Naive B cell (primary cell): ENCODE data around the gene EML5. TPM values are rescaled to one million over a fixed set of nuclear protein-coding genes. Genes with fewer than 3 reads are reported as not detected.
"Not testable (repeated sequence)": the region's sequence is repeated elsewhere in the genome, so short reads cannot be mapped to it uniquely, and the experiment has no call there.

Experiments used
- ATAC-seq, 2 donors: fragments of 150-1000 bp; cut with Tn5 transposase; 2 replicates each; pipeline ENCODE4 v1.10.0; 2021; ENCODE audit warnings: low read depth in 2 of 2, mild to moderate bottlenecking in 2 of 2, moderate library complexity in 2 of 2
- DNase-seq: peaks from one replicate; pipeline ENCODE4 v3.0.0; 2022
- H3K27ac Mint-ChIP-seq, 6 donors: one replicate each; pipeline ENCODE4 v1.8.0; 2020 to 2022; ENCODE audit warnings: mild to moderate bottlenecking in 6 of 6, mixed read lengths in 6 of 6, moderate library complexity in 5 of 6, inconsistent platforms in 2 of 6
- H3K27me3 Mint-ChIP-seq, 3 donors: one replicate each; pipeline ENCODE4 v1.8.0; 2021 to 2022; ENCODE audit warnings: mixed read lengths in 3 of 3, mild to moderate bottlenecking in 1 of 3
- H3K36me3 Mint-ChIP-seq, 2 donors: one replicate each; pipeline ENCODE4 v1.8.0; 2020 to 2022; ENCODE audit warnings: mixed read lengths in 2 of 2, inconsistent platforms in 1 of 2, mild to moderate bottlenecking in 1 of 2
- H3K4me1 Mint-ChIP-seq, 3 donors: one replicate each; pipeline ENCODE4 v1.8.0; 2020 to 2022; ENCODE audit warnings: mixed read lengths in 3 of 3, inconsistent platforms in 1 of 3, mild to moderate bottlenecking in 1 of 3, moderate library complexity in 1 of 3
- H3K4me3 Mint-ChIP-seq, 8 donors: one replicate each; pipeline ENCODE4 v1.8.0; 2020 to 2022; ENCODE audit warnings: mild to moderate bottlenecking in 8 of 8, mixed read lengths in 8 of 8, moderate library complexity in 8 of 8, inconsistent platforms in 2 of 8
- H3K9me3 Mint-ChIP-seq, 7 donors: one replicate each; pipeline ENCODE4 v1.8.0; 2020 to 2022; ENCODE audit warnings: mixed read lengths in 7 of 7, mild to moderate bottlenecking in 5 of 7, inconsistent platforms in 2 of 7, moderate library complexity in 1 of 7
- polyA plus RNA-seq, 6 donors: library from polyadenylated mRNA; unstranded; fragments of 300-500 nt; fragmentation: Illumina TruSeq; gene quantifications; one replicate each; pipeline ENCODE4 v1.2.3, GENCODE V29; 2021; ENCODE audit warnings: low read depth in 6 of 6

The EML5 gene
- polyA plus RNA-seq, 6 donors from 2014 or later: 0.31 to 1.3 (median 0.84) TPM

DNA sequence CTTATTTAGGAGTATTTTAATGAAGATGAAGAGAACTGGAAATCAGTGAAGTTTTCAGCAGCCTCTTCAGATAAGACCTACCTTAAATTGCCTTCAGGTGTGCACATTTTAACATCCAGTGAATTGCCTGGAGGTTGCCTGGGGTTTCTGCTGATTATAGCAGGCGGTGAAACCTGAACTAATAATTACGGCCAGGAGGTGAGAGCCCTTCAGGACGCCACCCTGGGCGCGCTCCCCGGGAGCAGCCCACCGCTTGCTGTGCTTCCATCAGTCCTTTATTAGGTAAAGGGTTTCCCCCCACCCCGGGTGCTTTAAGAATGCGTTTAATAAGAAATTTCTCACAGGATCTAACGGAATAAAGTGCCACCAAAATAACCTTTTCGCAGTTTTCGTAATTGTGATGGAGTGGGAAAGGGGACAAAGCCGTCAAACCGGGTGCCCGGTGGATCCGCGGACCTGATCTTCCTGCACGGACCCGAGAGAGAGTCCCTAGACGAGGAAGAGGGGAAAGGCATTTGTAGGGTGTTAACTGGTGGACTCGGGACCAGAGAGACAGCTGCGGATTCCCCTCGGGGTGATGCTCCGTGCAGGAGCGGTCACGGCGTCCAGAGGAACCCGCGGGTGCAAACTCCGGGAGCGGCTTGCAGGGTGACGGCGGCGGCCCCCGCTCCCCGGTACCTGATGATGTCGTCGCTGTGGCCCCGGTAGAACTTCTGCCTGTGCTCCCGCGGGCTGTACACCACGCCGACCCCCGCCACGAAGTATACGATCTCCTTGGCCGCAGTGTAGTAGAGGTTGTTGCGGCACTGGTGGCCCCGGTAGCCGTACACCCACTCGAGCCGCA is 902 bp downstream of the EML5 start:
- H3K4me1 Mint-ChIP-seq: peaks cover 3 to 26% (median 19%) of the 10 kb centered on the region in 3 donors
- H3K9me3 Mint-ChIP-seq: peaks cover 0 to 4% (median 0%) of the 10 kb centered on the region in 7 donors
- ATAC-seq: no peak
- H3K36me3 Mint-ChIP-seq: peaks cover 0 to 4% of the 10 kb centered on the region in 2 donors
- H3K4me3 Mint-ChIP-seq: peak overlapping the region; percentile 81 to 96 (median 92)
- peak overlapping the region; percentile 22 to 92 (median 78) for H3K27ac Mint-ChIP-seq
- peaks cover 0 to 10% (median 0%) of the 10 kb centered on the region in 3 donors for H3K27me3 Mint-ChIP-seq
- peak; percentile 12 for DNase-seq

DNA sequence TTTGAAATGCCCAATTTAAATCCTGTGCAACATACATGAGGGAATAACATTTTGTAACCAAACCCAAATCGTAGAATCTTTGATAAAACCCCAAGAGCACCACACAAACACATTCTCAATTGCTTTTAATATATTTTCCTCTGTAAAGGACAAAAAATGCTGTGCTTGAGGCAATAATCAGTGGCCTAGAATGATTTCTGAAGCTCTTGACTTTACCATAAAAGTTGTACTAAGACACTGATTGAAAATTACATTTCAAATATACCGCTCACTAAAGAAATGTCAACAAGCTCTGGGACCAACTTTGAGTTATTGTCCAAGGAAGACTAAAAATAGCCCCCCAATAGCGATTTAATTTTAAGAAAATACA is 1.5 kb downstream of the EML5 start:
- ATAC-seq (no peak), DNase-seq (no peak)
- Mint-ChIP-seq H3K4me1 (peaks cover 3 to 26% (median 19%) of the 10 kb centered on the region in 3 donors), H3K9me3 (peaks cover 0 to 7% (median 0%) of the 10 kb centered on the region in 7 donors), H3K4me3 (peak overlapping the region in 7 of 8 donors; percentile 63 to 96 (median 91)), H3K36me3 (peaks cover 0 to 8% of the 10 kb centered on the region in 2 donors), H3K27me3 (peaks cover 0 to 13% (median 0%) of the 10 kb centered on the region in 3 donors), H3K27ac (peak overlapping the region in 2 of 6 donors; percentile 86 to 92)

DNA sequence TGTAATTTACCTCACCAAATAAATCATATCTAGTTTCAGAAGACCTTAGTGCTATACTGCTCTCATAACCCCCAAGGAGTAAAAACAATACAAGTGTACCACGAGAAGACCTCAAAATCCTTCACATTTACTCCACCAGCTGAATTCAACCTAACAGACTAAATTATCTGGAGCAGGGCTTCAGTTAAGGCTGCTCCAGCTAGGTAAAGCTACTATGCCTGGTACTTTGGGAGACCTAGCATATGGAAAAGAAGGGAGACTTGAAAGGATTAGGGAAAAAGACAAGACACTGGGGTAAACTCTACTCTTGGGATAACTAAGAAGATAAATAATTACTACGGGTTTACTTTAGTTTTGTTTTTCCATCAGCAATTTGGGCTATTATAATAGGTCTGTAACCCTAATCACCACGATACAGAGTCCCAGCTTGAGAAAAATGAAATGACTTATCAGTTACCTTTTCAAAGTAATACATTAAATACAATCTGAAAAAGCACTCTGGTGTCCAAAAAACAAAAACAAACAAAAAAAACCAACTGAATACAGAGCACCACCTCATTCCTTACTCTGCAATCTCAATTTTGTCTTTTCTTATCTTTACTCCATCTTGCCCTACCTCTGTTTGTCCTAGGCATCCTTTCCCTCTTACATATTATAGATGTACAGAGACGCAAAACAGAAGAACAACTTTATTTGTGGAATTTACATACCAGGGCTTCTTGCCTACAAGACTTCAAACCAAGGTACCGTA is 2.1 kb downstream of the EML5 start:
- no peak for ATAC-seq
- Mint-ChIP-seq H3K4me3 (peak overlapping the region in 6 of 8 donors; percentile 23 to 96 (median 86)), H3K27ac (peak overlapping the region in 1 of 6 donors; percentile 38), H3K9me3 (peaks cover under 1 to 11% (median 4%) of the 10 kb centered on the region in 7 donors), H3K36me3 (peaks cover 0 to 13% of the 10 kb centered on the region in 2 donors), H3K4me1 (peaks cover 3 to 26% (median 19%) of the 10 kb centered on the region in 3 donors), H3K27me3 (peaks cover 4 to 14% (median 4%) of the 10 kb centered on the region in 3 donors)
- DNase-seq: no peak

DNA sequence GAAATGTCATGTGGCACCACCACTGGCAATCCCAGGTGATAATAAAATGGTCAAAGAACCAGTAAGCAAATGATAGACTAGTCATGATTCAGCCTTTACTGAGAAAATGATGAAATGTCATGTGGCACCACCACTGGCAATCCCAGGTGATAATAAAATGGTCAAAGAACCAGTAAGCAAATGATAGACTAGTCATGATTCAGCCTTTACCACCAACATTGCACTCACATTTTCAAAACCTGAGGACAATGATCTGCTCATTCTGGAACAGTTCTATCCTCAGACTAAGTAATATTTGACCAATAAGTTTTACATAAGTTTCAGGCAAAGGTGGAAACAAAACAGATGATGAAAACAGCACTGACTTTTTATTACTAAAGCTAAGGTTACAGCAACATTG is 3.2 kb downstream of the EML5 start:
- not testable (repeated sequence) for DNase-seq, H3K4me3 Mint-ChIP-seq, ATAC-seq, H3K27ac Mint-ChIP-seq
- H3K27me3 Mint-ChIP-seq: peaks cover 7 to 25% (median 15%) of the 10 kb centered on the region in 3 donors
- peaks cover 8 to 18% (median 9%) of the 10 kb centered on the region in 7 donors for H3K9me3 Mint-ChIP-seq
- H3K36me3 Mint-ChIP-seq: peaks cover 4 to 24% of the 10 kb centered on the region in 2 donors
- H3K4me1 Mint-ChIP-seq: peaks cover 3 to 26% (median 19%) of the 10 kb centered on the region in 3 donors

DNA sequence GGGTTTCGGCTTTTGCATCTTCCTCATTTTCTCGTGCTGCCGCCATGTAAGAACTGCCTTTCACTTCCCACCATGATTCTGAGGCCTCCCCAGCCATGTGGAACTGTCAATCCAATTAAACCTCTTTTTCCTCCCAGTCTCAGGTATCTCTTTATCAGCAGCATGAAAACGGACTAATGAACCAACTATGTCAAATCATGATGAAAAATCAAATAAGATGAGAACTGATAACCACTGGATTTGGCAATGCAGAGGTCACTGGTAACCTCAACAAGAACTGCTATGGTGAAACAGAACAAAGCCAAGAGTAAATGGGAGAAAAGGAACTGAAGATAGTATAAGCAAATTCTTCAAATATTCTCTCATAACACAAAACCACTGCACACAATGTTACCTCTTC is 6.0 kb downstream of the EML5 start:
- no peak for DNase-seq
- ATAC-seq: no peak
- no peak overlapping the region for H3K27ac Mint-ChIP-seq
- peaks cover 6 to 15% (median 14%) of the 10 kb centered on the region in 3 donors for H3K4me1 Mint-ChIP-seq
- peaks cover 22 to 45% (median 32%) of the 10 kb centered on the region in 7 donors for H3K9me3 Mint-ChIP-seq
- H3K4me3 Mint-ChIP-seq: no peak overlapping the region
- H3K27me3 Mint-ChIP-seq: peaks cover 7 to 39% (median 21%) of the 10 kb centered on the region in 3 donors
- H3K36me3 Mint-ChIP-seq: peaks cover 22 to 51% of the 10 kb centered on the region in 2 donors

DNA sequence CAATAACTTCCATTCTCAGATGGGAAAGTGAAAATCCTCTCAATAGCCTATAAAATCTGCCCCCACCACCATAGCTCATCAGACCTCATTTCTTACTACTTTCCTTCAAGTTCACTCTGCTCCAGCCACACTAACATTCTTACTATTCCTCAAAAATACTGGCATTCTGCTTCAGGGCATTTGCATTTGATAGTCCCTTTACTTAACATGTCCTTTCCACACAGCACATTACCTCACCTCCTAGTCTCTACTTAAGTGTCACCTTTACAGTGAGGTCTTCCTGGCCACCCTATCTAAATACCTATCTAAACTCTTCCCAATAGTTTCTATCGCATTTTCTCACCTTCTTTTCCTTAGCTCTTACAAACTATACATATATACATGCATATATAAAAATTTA is 6.8 kb downstream of the EML5 start:
- peaks cover 24 to 56% of the 10 kb centered on the region in 2 donors for H3K36me3 Mint-ChIP-seq
- H3K9me3 Mint-ChIP-seq: peaks cover 24 to 48% (median 34%) of the 10 kb centered on the region in 7 donors
- peaks cover 7 to 39% (median 21%) of the 10 kb centered on the region in 3 donors for H3K27me3 Mint-ChIP-seq
- no peak overlapping the region for H3K27ac Mint-ChIP-seq
- peaks cover 6 to 8% (median 7%) of the 10 kb centered on the region in 3 donors for H3K4me1 Mint-ChIP-seq
- no peak for ATAC-seq
- no peak for DNase-seq
- H3K4me3 Mint-ChIP-seq: no peak overlapping the region

DNA sequence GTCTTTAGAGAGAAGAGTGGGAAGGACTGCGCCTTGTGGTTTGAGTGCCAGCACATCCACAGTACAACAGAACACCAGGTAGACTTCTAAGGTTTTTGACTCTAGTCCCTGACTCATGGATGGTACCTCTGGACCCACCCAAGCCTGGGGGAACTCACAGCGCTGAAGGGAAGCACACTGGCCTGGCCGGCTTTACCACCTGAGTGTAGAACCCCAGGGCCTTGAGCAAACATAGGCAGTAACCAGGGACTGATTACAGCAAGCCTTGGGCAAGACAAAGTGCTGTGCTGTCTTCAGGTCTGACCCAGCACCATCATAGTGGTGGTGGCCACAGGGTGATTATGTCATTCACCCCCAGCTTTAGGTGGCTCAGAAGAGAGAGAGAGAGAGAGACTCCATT is 17.2 kb downstream of the EML5 start:
- peaks cover 3 to 4% (median 4%) of the 10 kb centered on the region in 3 donors for H3K4me1 Mint-ChIP-seq
- no peak for DNase-seq
- peaks cover 0 to 9% (median 0%) of the 10 kb centered on the region in 3 donors for H3K27me3 Mint-ChIP-seq
- H3K27ac Mint-ChIP-seq: no peak overlapping the region
- H3K36me3 Mint-ChIP-seq: peaks cover 0 to 6% of the 10 kb centered on the region in 2 donors
- H3K9me3 Mint-ChIP-seq: peaks cover 0 to 8% (median 0%) of the 10 kb centered on the region in 7 donors
- H3K4me3 Mint-ChIP-seq: no peak overlapping the region
- no peak for ATAC-seq

DNA sequence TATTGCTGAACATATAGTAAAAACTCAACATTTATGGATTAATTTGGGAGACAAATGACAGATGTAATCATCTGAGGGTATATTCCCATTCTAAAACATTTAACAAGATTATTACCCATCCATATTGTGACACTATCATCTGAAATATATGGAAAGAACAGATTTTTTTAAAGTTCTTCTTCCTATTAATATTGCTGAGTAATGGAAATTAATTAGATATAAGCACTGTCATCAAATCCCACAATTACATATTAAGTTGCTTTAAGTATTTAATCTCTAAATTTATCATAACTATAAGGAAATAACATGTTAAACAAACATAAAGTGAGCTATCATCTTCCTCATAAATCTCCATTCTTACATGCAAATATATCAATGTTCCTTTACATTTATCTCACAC is 22.0 kb downstream of the EML5 start:
- no peak for ATAC-seq
- H3K4me3 Mint-ChIP-seq: no peak overlapping the region
- no peak overlapping the region for H3K27ac Mint-ChIP-seq
- peaks cover 0 to 3% (median 0%) of the 10 kb centered on the region in 3 donors for H3K27me3 Mint-ChIP-seq
- peaks cover 4 to 8% of the 10 kb centered on the region in 2 donors for H3K36me3 Mint-ChIP-seq
- peaks cover 0 to 3% (median 0%) of the 10 kb centered on the region in 3 donors for H3K4me1 Mint-ChIP-seq
- no peak for DNase-seq
- peaks cover 0 to 38% (median 26%) of the 10 kb centered on the region in 7 donors for H3K9me3 Mint-ChIP-seq

DNA sequence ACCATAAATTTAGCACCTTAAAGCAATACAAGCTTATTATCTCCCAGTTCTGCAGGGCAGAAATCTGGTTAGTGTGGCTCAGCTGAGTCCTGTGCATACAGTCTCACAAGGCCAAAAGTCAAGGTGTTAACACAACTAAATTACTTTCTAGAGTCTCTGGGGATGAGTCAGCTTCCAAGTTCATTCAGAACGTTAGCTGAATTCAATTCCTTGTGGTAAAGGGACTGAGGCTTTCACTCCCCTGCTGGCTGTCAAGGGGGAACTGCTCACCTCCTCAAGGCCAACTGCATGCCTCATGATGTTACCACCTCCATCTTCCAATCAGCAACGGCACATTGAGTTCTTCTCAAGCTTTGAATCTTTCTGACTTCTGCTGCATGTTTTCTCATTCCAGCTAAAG is 27.6 kb downstream of the EML5 start:
- Mint-ChIP-seq H3K4me3 (no peak overlapping the region), H3K27ac (no peak overlapping the region), H3K4me1 (no peaks in the 10 kb centered on the region), H3K36me3 (peaks cover 5 to 7% of the 10 kb centered on the region in 2 donors), H3K27me3 (peaks cover 0 to 13% (median 0%) of the 10 kb centered on the region in 3 donors), H3K9me3 (peaks cover 0 to 67% (median 41%) of the 10 kb centered on the region in 7 donors)
- ATAC-seq (no peak), DNase-seq (no peak)

DNA sequence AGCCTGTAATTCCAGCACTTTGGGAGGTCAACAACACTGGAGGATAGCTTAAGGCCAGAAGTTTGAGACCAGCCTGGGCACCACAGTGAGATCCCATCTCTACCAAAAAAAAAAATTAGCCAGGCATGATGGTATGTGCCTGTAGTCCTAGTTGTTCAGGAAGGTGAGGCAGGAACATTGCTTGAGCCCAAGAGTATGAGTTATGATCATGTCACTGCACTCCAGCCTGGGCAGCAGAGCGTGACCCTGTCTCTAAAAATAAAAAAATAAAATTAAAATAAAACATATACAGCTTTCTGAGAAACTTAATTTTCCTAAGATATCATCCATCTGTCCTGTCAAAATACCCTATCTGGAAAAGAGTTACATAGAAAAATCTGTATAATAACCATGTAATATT is 38.9 kb downstream of the EML5 start:
- no peak for DNase-seq
- H3K27me3 Mint-ChIP-seq: peaks cover 0 to 6% (median 0%) of the 10 kb centered on the region in 3 donors
- H3K36me3 Mint-ChIP-seq: peaks cover 0 to 8% of the 10 kb centered on the region in 2 donors
- H3K4me3 Mint-ChIP-seq: no peak overlapping the region
- no peak overlapping the region for H3K27ac Mint-ChIP-seq
- no peaks in the 10 kb centered on the region for H3K4me1 Mint-ChIP-seq
- no peak for ATAC-seq
- H3K9me3 Mint-ChIP-seq: peaks cover 0 to 5% (median 0%) of the 10 kb centered on the region in 7 donors

DNA sequence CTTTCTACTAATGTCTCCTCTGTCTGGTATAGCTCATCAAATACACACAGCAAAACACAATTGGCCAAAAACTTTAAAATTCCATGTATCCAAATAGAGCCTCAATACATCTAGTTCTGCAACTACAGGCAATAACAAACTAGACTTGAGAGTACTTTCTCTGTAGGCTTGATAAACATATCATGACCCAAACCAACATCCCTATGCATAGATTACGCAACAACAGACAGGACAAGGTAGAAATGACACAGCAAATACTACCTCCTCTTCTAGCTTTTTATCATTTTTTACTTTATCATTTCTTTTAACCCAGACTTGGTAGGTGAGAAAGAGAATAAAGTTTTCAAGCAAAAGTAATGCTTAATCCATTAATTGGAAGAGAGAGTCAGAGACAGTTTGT is 41.8 kb downstream of the EML5 start:
- no peak overlapping the region for H3K4me3 Mint-ChIP-seq
- ATAC-seq: no peak
- peaks cover 0 to 1% (median 0%) of the 10 kb centered on the region in 7 donors for H3K9me3 Mint-ChIP-seq

DNA sequence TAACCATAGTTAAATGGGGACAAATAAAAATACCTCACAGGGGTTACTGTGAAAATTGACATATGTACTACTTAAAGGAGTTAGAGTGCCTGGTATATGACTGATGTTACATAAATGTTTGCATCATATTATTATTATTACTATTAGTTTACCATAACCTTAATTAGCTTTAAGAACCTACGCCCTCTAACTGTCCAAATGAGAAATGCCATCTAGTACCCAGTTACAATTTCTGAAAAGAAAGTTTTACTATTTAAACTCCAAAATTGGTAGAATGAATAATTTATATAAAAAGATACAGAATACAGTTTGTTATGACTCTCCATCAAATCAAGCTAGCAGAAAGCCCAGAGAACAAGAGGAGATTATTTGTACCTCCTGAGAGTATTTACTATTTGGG is 42.3 kb downstream of the EML5 start:
- Mint-ChIP-seq H3K9me3 (peaks cover 0 to 1% (median 0%) of the 10 kb centered on the region in 7 donors), H3K4me3 (no peak overlapping the region), H3K27ac (no peak overlapping the region), H3K27me3 (no peaks in the 10 kb centered on the region), H3K36me3 (peaks cover 0 to 14% of the 10 kb centered on the region in 2 donors), H3K4me1 (no peaks in the 10 kb centered on the region)
- DNase-seq: no peak
- no peak for ATAC-seq

More for the DNA sequence above, 41.8 kb downstream of the EML5 start:
- H3K27me3 Mint-ChIP-seq: peaks cover 0 to 3% (median 0%) of the 10 kb centered on the region in 3 donors
- no peak overlapping the region for H3K27ac Mint-ChIP-seq
- DNase-seq: no peak
- H3K36me3 Mint-ChIP-seq: peaks cover 0 to 14% of the 10 kb centered on the region in 2 donors
- no peaks in the 10 kb centered on the region for H3K4me1 Mint-ChIP-seq

DNA sequence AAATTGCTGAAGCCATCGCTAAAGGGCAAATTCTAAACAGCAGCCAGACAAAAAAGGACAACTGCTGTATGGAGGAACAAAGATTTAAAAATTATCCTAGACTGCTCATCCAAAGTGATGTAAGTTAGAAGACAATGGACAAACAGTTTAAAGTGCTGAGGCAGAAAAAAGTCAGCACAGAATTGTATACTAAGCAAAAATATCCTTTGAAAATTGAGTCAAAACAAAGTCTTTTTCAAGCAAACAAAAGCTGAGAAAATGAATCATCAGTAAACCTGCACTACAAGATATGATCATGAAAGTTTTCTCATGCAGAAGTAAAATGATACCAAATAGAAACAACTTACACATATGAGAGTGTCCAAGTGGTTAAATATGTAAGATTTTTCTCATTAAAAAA is 43.6 kb downstream of the EML5 start:
- ATAC-seq (no peak), DNase-seq (no peak)
- no peak overlapping the region for H3K4me3 Mint-ChIP-seq
- no peaks in the 10 kb centered on the region for H3K4me1 Mint-ChIP-seq
- no peaks in the 10 kb centered on the region for H3K27me3 Mint-ChIP-seq
- peaks cover 0 to 14% of the 10 kb centered on the region in 2 donors for H3K36me3 Mint-ChIP-seq
- no peak overlapping the region for H3K27ac Mint-ChIP-seq
- peaks cover 0 to 1% (median 0%) of the 10 kb centered on the region in 7 donors for H3K9me3 Mint-ChIP-seq
